Body of pancreas (tissue), 4 donors: ENCODE results near the gene KCNJ11.

Experiments used
- CTCF ChIP-seq, 7 experiments: fragments of 450-650 bp in 4 of 7; fragments of 200-600 bp in 3 of 7; sonication (generic) in 3 of 7; IDR thresholded peaks; one replicate each; pipeline ENCODE4 v1.5.1; 2016 to 2019; ENCODE audit warnings: antibody characterized with exemption in 7 of 7
- POLR2A ChIP-seq, 3 donors: fragments of 450-650 bp; IDR thresholded peaks; one replicate each; pipeline ENCODE4 v1.6.1; 2016; ENCODE audit warnings: antibody characterized with exemption in 3 of 3, mild to moderate bottlenecking in 2 of 3

- TF ChIP-seq CTCF (IDR thresholded peaks at IDR 0.05), result no peak
- no peak for TF ChIP-seq POLR2A (IDR thresholded peaks at IDR 0.05)
These were observed 15.7 kb upstream of the KCNJ11 start for GRCh38 chr11:17403980-17404759.
